GM23338 (cell line): Measurements from ENCODE around the gene NFXL1. TPM values are rescaled to one million over a fixed set of nuclear protein-coding genes. Genes with fewer than 3 reads are reported as not detected.

Source experiments
- ATAC-seq: fragments of 200-7000 bp; cut with Tn5 transposase; 3 replicates; pipeline ENCODE4 v1.9.1; 2020
- DNase-seq: peaks from one replicate; pipeline ENCODE4 v3.0.0-alpha.2; 2015; ENCODE audit warnings: low spot score
- H2AFZ ChIP-seq: fragments of 200-600 bp; sonication (generic); 2 replicates; pipeline ENCODE4 v1.8.0; 2016; ENCODE audit warnings: antibody characterized with exemption, mild to moderate bottlenecking, moderate library complexity
- H3F3A ChIP-seq: fragments of 200-600 bp; sonication (generic); replicated peaks from 2 replicates; pipeline ENCODE4 v1.8.0; 2017; ENCODE audit warnings: antibody characterized with exemption, mixed run types, low read depth
- H3K27ac ChIP-seq: fragments of 200-600 bp; sonication (generic); 2 replicates; pipeline ENCODE4 v1.6.1; 2016; ENCODE audit warnings: low read depth
- H3K27me3 ChIP-seq: fragments of 200-600 bp; sonication (generic); 2 replicates; pipeline ENCODE4 v1.8.0; 2016; ENCODE audit warnings: mild to moderate bottlenecking, mixed run types, moderate library complexity; ENCODE audit not compliant: insufficient read depth
- H3K36me3 ChIP-seq: fragments of 200-600 bp; sonication (generic); 2 replicates; pipeline ENCODE4 v1.8.0; 2016; ENCODE audit warnings: mild to moderate bottlenecking; ENCODE audit not compliant: insufficient read depth
- H3K4me1 ChIP-seq: fragments of 200-600 bp; sonication (generic); 2 replicates; pipeline ENCODE4 v1.8.0; 2016; ENCODE audit warnings: mild to moderate bottlenecking, moderate library complexity; ENCODE audit not compliant: insufficient read depth
- H3K4me2 ChIP-seq: fragments of 200-600 bp; sonication (generic); 2 replicates; pipeline ENCODE4 v1.7.1; 2017; ENCODE audit warnings: mixed run types
- H3K4me3 ChIP-seq: fragments of 200-600 bp; sonication (generic); 2 replicates; pipeline ENCODE4 v1.6.1; 2016; ENCODE audit warnings: mixed run types
- H3K79me2 ChIP-seq: fragments of 200-600 bp; sonication (generic); replicated peaks from 2 replicates; pipeline ENCODE4 v1.8.0; 2017; ENCODE audit warnings: mild to moderate bottlenecking; ENCODE audit not compliant: insufficient read depth
- H3K9me2 ChIP-seq: fragments of 200-600 bp; sonication (generic); 2 replicates; pipeline ENCODE4 v1.8.0; 2017; ENCODE audit not compliant: insufficient read depth
- H4K20me1 ChIP-seq: fragments of 200-600 bp; sonication (generic); replicated peaks from 2 replicates; pipeline ENCODE4 v1.8.0; 2017; ENCODE audit warnings: mild to moderate bottlenecking; ENCODE audit not compliant: insufficient read depth
- H3K27ac Mint-ChIP-seq: 2 replicates; pipeline ENCODE4 v1.8.0; 2020; ENCODE audit warnings: inconsistent platforms, mild to moderate bottlenecking, moderate library complexity, mixed read lengths
- H3K27me3 Mint-ChIP-seq: 3 replicates; pipeline ENCODE4 v1.8.0; 2022; ENCODE audit warnings: low read depth, mild to moderate bottlenecking, moderate library complexity, mixed read lengths, inconsistent platforms; ENCODE audit not compliant: insufficient read depth, poor library complexity
- H3K36me3 Mint-ChIP-seq: 3 replicates; pipeline ENCODE4 v1.8.0; 2021; ENCODE audit warnings: low read depth, mild to moderate bottlenecking, inconsistent platforms, moderate library complexity, mixed read lengths
- H3K4me1 Mint-ChIP-seq: 3 replicates; pipeline ENCODE4 v1.8.0; 2020; ENCODE audit warnings: mild to moderate bottlenecking, inconsistent platforms, mixed read lengths
- H3K4me3 Mint-ChIP-seq: 3 replicates; pipeline ENCODE4 v1.8.0; 2021; ENCODE audit warnings: moderate library complexity, mild to moderate bottlenecking, inconsistent platforms, mixed read lengths
- H3K9me3 Mint-ChIP-seq: 3 replicates; pipeline ENCODE4 v1.8.0; 2020; ENCODE audit warnings: moderate library complexity, mild to moderate bottlenecking, inconsistent platforms, mixed read lengths
- CREB1 ChIP-seq: fragments of 250-450 bp; sonication (Bioruptor Pico); IDR thresholded peaks from 2 replicates; pipeline ENCODE4 v1.5.0; 2020; ENCODE audit warnings: low read depth, mild to moderate bottlenecking, moderate library complexity
- CTCF ChIP-seq, 2 experiments: fragments of 200-600 bp in 1 of 2; sonication (generic) in 1 of 2; conservative IDR thresholded peaks; 2 replicates each; pipeline versions ENCODE4 v1.5.1 to v1.6.1; 2016 to 2017; ENCODE audit warnings: antibody characterized with exemption in 2 of 2, low read depth in 2 of 2, mild to moderate bottlenecking in 2 of 2, moderate library complexity in 1 of 2
- EZH2 ChIP-seq: fragments of 200-600 bp; sonication (generic); IDR thresholded peaks from one replicate; pipeline ENCODE4 v1.8.0; 2017; ENCODE audit warnings: antibody characterized with exemption, mild to moderate bottlenecking, low read depth; ENCODE audit not compliant: unreplicated experiment
- EZH2phosphoT487 ChIP-seq: fragments of 200-600 bp; sonication (generic); IDR thresholded peaks from one replicate; pipeline ENCODE4 v1.8.1; 2018; ENCODE audit warnings: antibody characterized with exemption; ENCODE audit not compliant: unreplicated experiment
- NANOG ChIP-seq: IDR thresholded peaks from 2 replicates; pipeline ENCODE4 v1.6.1; 2016; ENCODE audit warnings: antibody characterized with exemption, borderline replicate concordance
- STAT1 ChIP-seq: IDR thresholded peaks from one replicate; pipeline ENCODE4 v1.6.1; 2016; ENCODE audit warnings: antibody characterized with exemption; ENCODE audit not compliant: unreplicated experiment
- ZNF114 ChIP-seq: fragments of 250-450 bp; sonication (Bioruptor Pico); IDR thresholded peaks from 2 replicates; pipeline ENCODE4 v1.5.0; 2020; ENCODE audit warnings: mild to moderate bottlenecking, moderate library complexity
- ZNF462 ChIP-seq: fragments of 250-450 bp; sonication (Bioruptor Pico); IDR thresholded peaks from 2 replicates; pipeline ENCODE4 v1.5.0; 2020; ENCODE audit warnings: mild to moderate bottlenecking, moderate library complexity
- polyA plus RNA-seq: library from polyadenylated mRNA; unstranded; fragments of >200 nt; fragmentation: Nextera tagmentation; extraction: Ambion mirVana; gene quantifications from 2 replicates; pipeline ENCODE4 v1.2.1, GENCODE V29; 2016
- total RNA-seq: library from RNA; depleted of rRNA; stranded (reverse); fragments of >200 nt; shearing (Covaris generic); gene quantifications from 2 replicates; pipeline ENCODE4 v1.2.3, GENCODE V29; 2014

NFXL1 gene
- total and polyA plus RNA-seq, 2 experiments from 2014 or later, result 19.4 to 31.7 TPM

GRCh38 chr4:47816748-47817147 is 97.6 kb downstream of the NFXL1 start (continued):
- no peak for TF ChIP-seq ZNF462 (CRISPR knock-in tag)
- TF ChIP-seq NANOG, result no peak
- no peak for TF ChIP-seq EZH2phosphoT487
- no peak for TF ChIP-seq EZH2
- no peak for TF ChIP-seq CREB1
- TF ChIP-seq STAT1, result no peak
- no peak for TF ChIP-seq CTCF (conservative IDR thresholded peaks at IDR 0.05; ENCODE audit: low read depth in 2 of 2)
- TF ChIP-seq ZNF114 (CRISPR knock-in tag), result no peak

- ATAC-seq (no peak), DNase-seq (no peak)
- Mint-ChIP-seq H3K27ac (no peak overlapping the region), H3K4me1 (no peaks in the 10 kb centered on the region), H3K36me3 (no peaks in the 10 kb centered on the region), H3K27me3 (no peaks in the 10 kb centered on the region), H3K9me3 (no peaks in the 10 kb centered on the region), H3K4me3 (no peak overlapping the region)
- Histone ChIP-seq H3K4me2 (no peak overlapping the region), H2AFZ (no peak overlapping the region), H3K4me3 (no peak overlapping the region), H3K79me2 (no peaks in the 10 kb centered on the region), H3F3A (no peaks in the 10 kb centered on the region), H3K27me3 (no peaks in the 10 kb centered on the region), H3K9me2 (no peaks in the 10 kb centered on the region), H3K36me3 (no peaks in the 10 kb centered on the region), H4K20me1 (no peaks in the 10 kb centered on the region), H3K27ac (no peak overlapping the region), H3K4me1 (no peaks in the 10 kb centered on the region)
- TF ChIP-seq STAT1, result no peak
Observed at GRCh38 chr4:47814618-47815295, 99.6 kb downstream of the NFXL1 start.
